Hair follicle dermal papilla cell (primary cell): Measurements from ENCODE around the gene CLIC1. TPM values are rescaled to one million over a fixed set of nuclear protein-coding genes. Genes with fewer than 3 reads are reported as not detected.

Experiments
- small RNA-seq: library from RNA; depleted of rRNA; stranded (forward); fragments of <200 nt; gene quantifications from one replicate; pipeline ENCODE3, GENCODE V24; 2012
- total RNA-seq: library from RNA; depleted of rRNA; stranded (reverse); fragments of >200 nt; gene quantifications from 2 replicates; pipeline ENCODE4 v1.2.3, GENCODE V29; 2012

CLIC1 gene
- total RNA-seq = 499 and 664 TPM in 2 replicates

GRCh38 chr6:31736021-31736767, at the start of gene CLIC1:
CLIC1 (minus strand) TSS chr6:31736530; CDS start chr6:31736300, 230 bp downstream.

GRCh38 chr6:31776989-31777666, 40.8 kb upstream of the CLIC1 start, which contains the start of gene VWA7:
VWA7 (minus strand) TSS chr6:31777328; CDS start chr6:31776779, 549 bp downstream.

GRCh38 chr6:31762356-31762755, 26.0 kb upstream of the CLIC1 start, which contains the start of gene SAPCD1:
SAPCD1 (plus strand) TSS chr6:31762656; CDS start chr6:31763055, 399 bp downstream.

DNA sequence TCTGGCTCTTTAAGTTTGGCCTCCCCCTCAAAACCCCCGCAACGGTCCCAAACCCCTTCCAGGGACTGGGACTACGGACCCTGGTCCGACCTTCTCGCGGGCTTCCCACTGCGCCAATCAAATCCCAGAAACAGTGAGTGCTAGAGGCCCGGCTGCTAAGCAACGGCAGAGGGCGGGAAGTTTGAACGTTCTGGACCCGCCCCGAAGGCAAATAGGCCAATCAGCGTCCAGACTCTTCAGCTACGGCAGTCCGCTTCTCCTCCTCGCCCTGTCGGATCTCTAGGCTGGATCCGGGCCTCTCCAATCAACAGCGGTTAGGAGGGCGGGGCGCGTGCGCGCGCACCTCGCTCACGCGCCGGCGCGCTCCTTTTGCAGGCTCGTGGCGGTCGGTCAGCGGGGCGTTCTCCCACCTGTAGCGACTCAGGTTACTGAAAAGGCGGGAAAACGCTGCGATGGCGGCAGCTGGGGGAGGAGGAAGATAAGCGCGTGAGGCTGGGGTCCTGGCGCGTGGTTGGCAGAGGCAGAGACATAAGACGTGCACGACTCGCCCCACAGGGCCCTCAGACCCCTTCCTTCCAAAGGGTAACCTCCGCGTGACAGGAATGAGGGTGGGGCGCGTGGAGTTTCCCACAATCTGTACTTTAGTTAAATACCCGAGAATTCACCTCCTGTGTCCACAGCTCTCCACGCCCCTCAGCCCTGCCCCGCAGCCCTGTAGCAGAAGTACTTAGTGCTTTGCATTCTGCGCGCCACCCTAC, 3.5 kb upstream of the CLIC1 start, which contains the start of gene MSH5:
Gene MSH5 (plus strand): TSS at position 367 of the 758 bp plus-strand sequence. CDS start 462 bp downstream, outside the sequence.

DNA sequence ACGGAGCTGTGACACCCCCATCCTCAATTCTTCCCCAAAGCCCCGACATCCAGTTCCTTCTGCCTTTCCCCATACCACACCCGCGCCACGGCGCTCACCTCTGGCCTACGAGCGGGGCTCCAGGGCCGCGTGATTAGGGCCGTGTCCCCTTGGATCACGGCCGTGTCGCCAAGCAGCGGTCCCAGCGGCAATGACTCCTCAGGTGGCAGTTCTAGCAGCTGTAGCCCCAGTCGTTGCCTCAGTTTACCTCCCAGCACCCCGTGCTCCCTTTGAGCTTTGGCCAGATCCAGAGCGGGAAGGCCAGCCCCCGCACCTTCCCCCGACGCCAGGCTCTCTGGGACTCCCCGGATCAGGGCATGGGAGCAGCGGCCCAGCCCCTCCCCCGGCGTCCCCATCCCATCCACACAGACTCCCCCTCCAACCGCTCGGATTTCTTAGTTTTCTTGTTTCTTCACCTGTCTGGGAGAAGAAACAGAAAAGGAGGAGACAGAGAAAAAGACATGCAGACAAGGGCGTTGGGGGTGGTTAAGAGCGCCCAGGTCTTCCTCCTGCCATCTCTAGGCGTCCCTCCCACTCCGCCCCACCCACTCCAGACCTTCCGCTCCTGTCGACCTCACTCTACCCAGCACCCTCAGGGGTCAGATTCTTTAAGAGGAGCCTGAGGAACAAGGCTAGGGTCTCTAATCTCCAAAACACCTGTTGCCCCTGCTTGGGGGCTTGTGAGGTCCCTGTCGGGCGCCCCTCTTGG, 7.4 kb downstream of the CLIC1 start, which contains the start of gene DDAH2:
Gene DDAH2 (minus strand): TSS at position 533 of the 748 bp plus-strand sequence. CDS start 138 bp downstream, at position 395.

GRCh38 chr6:31723245-31723979, 12.9 kb downstream of the CLIC1 start, which contains the start of gene MPIG6B:
MPIG6B (plus strand) TSS chr6:31723373; CDS start chr6:31723384, 11 bp downstream.

DNA sequence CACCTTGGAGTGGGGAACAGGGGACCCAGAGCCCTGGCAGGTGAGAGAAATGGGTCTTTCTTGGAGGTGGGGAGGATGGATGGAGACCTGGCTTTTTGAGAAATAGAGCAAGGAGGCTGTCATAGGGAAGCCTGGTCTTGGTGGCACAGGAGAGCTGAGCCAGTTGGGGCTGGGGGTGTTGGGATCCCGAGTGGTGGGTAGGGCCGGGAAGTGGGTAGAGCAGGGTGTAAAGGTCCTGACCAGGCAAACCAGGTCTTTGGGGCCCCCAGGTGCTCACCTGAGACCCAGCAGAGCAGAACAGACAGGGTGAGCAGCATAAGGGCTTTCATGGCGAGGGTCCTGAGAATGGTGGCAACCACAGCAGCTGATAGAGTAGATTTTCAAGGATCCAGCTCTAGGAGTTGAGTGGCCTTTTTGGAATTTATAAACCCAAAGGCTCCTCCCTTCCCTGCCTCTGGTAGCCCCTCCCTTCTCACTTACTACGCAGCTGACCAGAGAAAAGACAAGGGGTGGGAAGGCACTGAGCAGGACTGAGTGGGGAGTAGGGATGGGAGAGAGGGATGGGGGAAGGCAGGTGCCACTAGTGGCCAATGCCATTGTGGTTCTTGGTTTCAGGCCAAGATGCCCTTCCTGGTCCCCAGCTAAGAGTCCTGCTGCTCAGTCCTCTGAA, 14.8 kb downstream of the CLIC1 start, which contains the start of gene LY6G6C:
Gene LY6G6C (minus strand): TSS at position 396 of the 670 bp plus-strand sequence. CDS start 67 bp downstream, at position 329.

GRCh38 chr6:31715022-31715958, 21.0 kb downstream of the CLIC1 start, which contains the start of gene LY6G6D:
LY6G6D (plus strand) TSS chr6:31715348; CDS start chr6:31715356, 8 bp downstream.

DNA sequence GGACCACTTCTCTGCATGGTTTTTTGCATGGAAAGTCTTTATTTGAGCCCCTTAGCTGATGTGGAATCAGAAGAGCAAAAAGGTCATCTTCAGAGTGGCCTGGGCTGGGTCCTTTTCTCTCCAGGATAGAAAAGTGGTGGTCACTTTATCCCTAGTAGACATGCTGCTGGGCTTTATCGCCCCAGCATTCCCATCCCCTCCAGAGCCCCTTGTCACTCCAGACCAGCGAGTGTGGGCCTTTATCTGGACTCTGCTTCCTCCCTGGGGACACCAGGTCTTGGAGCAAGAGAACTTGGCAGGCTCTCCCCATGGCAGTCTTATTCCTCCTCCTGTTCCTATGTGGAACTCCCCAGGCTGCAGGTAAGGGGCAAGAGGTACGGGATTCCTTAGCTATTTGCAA, 29.7 kb downstream of the CLIC1 start, which contains the start of gene LY6G6F:
Gene LY6G6F (plus strand): TSS at position 268 of the 400 bp plus-strand sequence. CDS start 41 bp downstream, at position 309.

DNA sequence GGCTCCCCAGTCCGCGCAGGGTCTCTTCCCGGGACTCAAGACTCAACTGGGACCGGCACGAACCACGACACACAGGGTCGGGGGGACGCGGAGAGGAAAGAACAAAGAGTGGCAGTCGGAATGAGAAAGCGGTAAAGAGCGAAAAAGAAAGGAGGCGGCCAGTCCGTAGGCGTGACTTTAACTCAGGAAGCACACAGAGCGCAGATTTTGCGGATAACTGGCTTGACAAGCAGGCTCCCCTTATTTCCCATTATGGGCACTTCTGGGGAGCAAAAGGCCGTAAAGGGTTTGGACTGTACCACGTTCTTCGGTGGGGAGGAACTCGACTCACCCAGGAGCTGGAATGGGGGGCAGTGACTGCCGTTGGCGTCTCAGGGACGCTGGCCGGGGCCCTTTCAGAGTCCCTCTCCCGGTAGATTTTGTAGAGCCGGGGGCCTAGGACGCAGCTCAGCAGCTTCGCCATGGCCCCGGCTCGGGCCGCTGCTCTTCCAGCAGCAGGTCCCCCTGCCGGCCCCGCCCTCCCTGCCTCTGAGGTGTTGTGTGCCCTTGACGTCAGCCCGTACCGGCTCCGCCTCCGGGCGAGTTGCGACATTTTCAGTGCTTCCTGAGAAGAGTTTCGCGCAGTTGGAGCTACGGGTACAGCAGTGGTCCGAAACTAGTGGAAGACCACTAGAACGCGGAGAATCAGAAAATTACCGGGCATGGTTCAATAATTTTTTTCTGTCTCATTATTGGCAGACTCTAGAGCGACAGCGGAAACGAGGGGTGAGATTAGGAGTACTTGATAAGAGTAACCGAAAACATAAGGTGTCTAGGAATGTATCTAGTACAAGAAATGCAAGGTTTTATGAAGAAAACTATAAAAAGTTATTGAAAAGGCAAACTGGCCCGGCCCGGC, 33.3 kb downstream of the CLIC1 start, which contains the start of gene ABHD16A:
Gene ABHD16A (minus strand): TSS at position 506 of the 898 bp plus-strand sequence. CDS start 43 bp downstream, at position 463.

Small RNA genes within 50 kb of the gene (small RNA-seq; reads per million reads assigned to genes)
- not detected for gene LY6G6D
- gene MIR4646 = not detected
- gene MSH5-SAPCD1 = not detected
- not detected for gene RF00019
- gene RNU6-850P = not detected
- gene SAPCD1 = not detected

Other genes with a start within 250 kb of the CLIC1 start
- 12.9 and 15.9 TPM in 2 replicates for gene MICB, start 238.4 kb downstream of the CLIC1 start, total RNA-seq
- gene MCCD1, start 207.6 kb downstream of the CLIC1 start, total RNA-seq = not detected in 2 replicates
- gene DDX39B, start 194.5 kb downstream of the CLIC1 start, total RNA-seq = 309 and 338 TPM in 2 replicates
- 3.4 and 5.7 TPM in 2 replicates for gene ATP6V1G2, start 189.9 kb downstream of the CLIC1 start, total RNA-seq
- gene NFKBIL1, start 188.9 kb downstream of the CLIC1 start, total RNA-seq = 23.2 and 33.2 TPM in 2 replicates
- gene LTA, start 164.2 kb downstream of the CLIC1 start, total RNA-seq = not detected in 2 replicates
- 0.16 TPM in 1 of 2 replicates, not detected in the other for gene TNF, start 161.0 kb downstream of the CLIC1 start, total RNA-seq
- gene LTB, start 154.1 kb downstream of the CLIC1 start, total RNA-seq = not detected in 2 replicates
- gene LST1, start 150.3 kb downstream of the CLIC1 start, total RNA-seq = not detected in 2 replicates
- not detected in 2 replicates for gene NCR3, start 143.5 kb downstream of the CLIC1 start, total RNA-seq
- gene AIF1, start 121.3 kb downstream of the CLIC1 start, total RNA-seq = not detected in 2 replicates
- gene PRRC2A, start 115.8 kb downstream of the CLIC1 start, total RNA-seq = 85.5 and 86.8 TPM in 2 replicates
- 203 and 221 TPM in 2 replicates for gene BAG6, start 83.9 kb downstream of the CLIC1 start, total RNA-seq
- gene APOM, start 80.6 kb downstream of the CLIC1 start, total RNA-seq = 0.65 and 1.2 TPM in 2 replicates
- 24.4 and 24.5 TPM in 2 replicates for gene C6orf47, start 75.8 kb downstream of the CLIC1 start, total RNA-seq
- gene GPANK1, start 71.5 kb downstream of the CLIC1 start, total RNA-seq = 18.5 and 18.8 TPM in 2 replicates
- gene CSNK2B, start 70.5 kb downstream of the CLIC1 start, total RNA-seq = 117 and 141 TPM in 2 replicates
- gene LY6G5B, start 66.6 kb downstream of the CLIC1 start, total RNA-seq = 6.3 and 8.4 TPM in 2 replicates
- gene LY6G5C, start 55.5 kb downstream of the CLIC1 start, total RNA-seq = 0.16 TPM in 1 of 2 replicates, not detected in the other
- gene ABHD16A, start 33.2 kb downstream of the CLIC1 start, total RNA-seq = 32.8 and 40.7 TPM in 2 replicates
- not detected in 2 replicates for gene LY6G6F, start 29.7 kb downstream of the CLIC1 start, total RNA-seq
- gene LY6G6D, start 21.2 kb downstream of the CLIC1 start, total RNA-seq = not detected in 2 replicates
- gene LY6G6C, start 14.8 kb downstream of the CLIC1 start, total RNA-seq = not detected in 2 replicates
- not detected in 2 replicates for gene MPIG6B, start 13.2 kb downstream of the CLIC1 start, total RNA-seq
- 62.3 and 78.3 TPM in 2 replicates for gene DDAH2, start 7.2 kb downstream of the CLIC1 start, total RNA-seq
- 9.6 and 11.7 TPM in 2 replicates for gene MSH5, start 3.5 kb upstream of the CLIC1 start, total RNA-seq
- 0.61 TPM in 1 of 2 replicates, not detected in the other for gene SAPCD1, start 26.1 kb upstream of the CLIC1 start, total RNA-seq
- gene VWA7, start 40.8 kb upstream of the CLIC1 start, total RNA-seq = under 0.01 and 0.97 TPM in 2 replicates
- 48.5 and 60.0 TPM in 2 replicates for gene VARS1, start 59.2 kb upstream of the CLIC1 start, total RNA-seq
- 15.1 and 19.4 TPM in 2 replicates for gene LSM2, start 70.4 kb upstream of the CLIC1 start, total RNA-seq
- gene HSPA1L, start 78.8 kb upstream of the CLIC1 start, total RNA-seq = 0.73 and 0.97 TPM in 2 replicates
- gene HSPA1A, start 79.0 kb upstream of the CLIC1 start, total RNA-seq = 148 and 178 TPM in 2 replicates
- 149 and 152 TPM in 2 replicates for gene HSPA1B, start 91.2 kb upstream of the CLIC1 start, total RNA-seq
- gene NEU1, start 126.3 kb upstream of the CLIC1 start, total RNA-seq = 74.3 and 76.3 TPM in 2 replicates
- gene SLC44A4, start 142.5 kb upstream of the CLIC1 start, total RNA-seq = not detected in 2 replicates
- gene EHMT2, start 161.2 kb upstream of the CLIC1 start, total RNA-seq = 55.6 and 57.8 TPM in 2 replicates
- 2.3 and 4.4 TPM in 2 replicates for gene ZBTB12, start 165.6 kb upstream of the CLIC1 start, total RNA-seq
- 2.1 and 3.3 TPM in 2 replicates for gene C2, start 191.2 kb upstream of the CLIC1 start, total RNA-seq
- 13.5 and 31.3 TPM in 2 replicates for gene CFB, start 209.6 kb upstream of the CLIC1 start, total RNA-seq
- gene NELFE, start 222.4 kb upstream of the CLIC1 start, total RNA-seq = 81.9 and 97.9 TPM in 2 replicates
- gene SKIC2, start 222.6 kb upstream of the CLIC1 start, total RNA-seq = 47.5 and 61.8 TPM in 2 replicates
- gene DXO, start 235.6 kb upstream of the CLIC1 start, total RNA-seq = 21.1 and 21.3 TPM in 2 replicates
- gene C4A, start 245.5 kb upstream of the CLIC1 start, total RNA-seq = 4.9 and 6.8 TPM in 2 replicates